ENCODE data around the gene TNFRSF19. TPM values are rescaled to one million over a fixed set of nuclear protein-coding genes. Genes with fewer than 3 reads are reported as not detected.

The TNFRSF19 gene
- total RNA-seq, 1 experiment from 2014 or later, result 0.54 TPM

DNA sequence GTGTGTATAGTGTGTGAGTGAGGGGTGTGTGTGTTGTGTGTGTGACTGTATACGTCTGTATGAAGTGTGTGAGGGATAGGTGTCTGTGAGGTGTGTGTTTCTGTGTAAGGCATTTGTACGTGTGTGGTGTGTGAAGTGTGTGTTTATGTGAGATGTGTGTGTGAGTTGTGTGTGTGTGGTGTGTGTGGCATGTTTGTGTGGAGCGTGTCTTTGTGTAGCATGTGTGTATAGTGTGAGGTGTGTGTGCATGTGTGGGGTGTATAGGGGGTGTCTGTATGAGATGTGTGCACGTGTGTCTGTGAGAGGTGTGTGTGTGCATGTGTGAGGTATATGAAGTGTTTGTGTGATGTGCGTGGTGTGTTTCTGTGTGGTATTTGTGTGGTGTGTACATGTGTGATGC, 13.2 kb upstream of the TNFRSF19 start:
- Histone ChIP-seq H3K27ac (ENCODE audit: low read length) (no peak overlapping the region), H3K27me3 (ENCODE audit: control insufficient read depth, insufficient read depth, low read length) (no peaks in the 10 kb centered on the region), H3K4me3 (ENCODE audit: low read depth in 2 of 2, low read length in 2 of 2) (no peak overlapping the region), H3K4me1 (ENCODE audit: control insufficient read depth, insufficient read depth, low read length) (no peaks in the 10 kb centered on the region), H3K9me3 (ENCODE audit: control insufficient read depth, insufficient read depth, low read depth, low read length) (no peaks in the 10 kb centered on the region), H3K36me3 (ENCODE audit: control insufficient read depth, insufficient read depth, low read length) (no peaks in the 10 kb centered on the region)
- intact Hi-C loops (cut with micrococcal nuclease; ENCODE audit: unreplicated experiment) (no loop called here), in situ Hi-C loops (cut with HindIII; ENCODE audit: low pct_unique_long_range_greater_than_20kb, low sequenced_read_pairs) (no loop called here)
- TF ChIP-seq, protein P1, sequence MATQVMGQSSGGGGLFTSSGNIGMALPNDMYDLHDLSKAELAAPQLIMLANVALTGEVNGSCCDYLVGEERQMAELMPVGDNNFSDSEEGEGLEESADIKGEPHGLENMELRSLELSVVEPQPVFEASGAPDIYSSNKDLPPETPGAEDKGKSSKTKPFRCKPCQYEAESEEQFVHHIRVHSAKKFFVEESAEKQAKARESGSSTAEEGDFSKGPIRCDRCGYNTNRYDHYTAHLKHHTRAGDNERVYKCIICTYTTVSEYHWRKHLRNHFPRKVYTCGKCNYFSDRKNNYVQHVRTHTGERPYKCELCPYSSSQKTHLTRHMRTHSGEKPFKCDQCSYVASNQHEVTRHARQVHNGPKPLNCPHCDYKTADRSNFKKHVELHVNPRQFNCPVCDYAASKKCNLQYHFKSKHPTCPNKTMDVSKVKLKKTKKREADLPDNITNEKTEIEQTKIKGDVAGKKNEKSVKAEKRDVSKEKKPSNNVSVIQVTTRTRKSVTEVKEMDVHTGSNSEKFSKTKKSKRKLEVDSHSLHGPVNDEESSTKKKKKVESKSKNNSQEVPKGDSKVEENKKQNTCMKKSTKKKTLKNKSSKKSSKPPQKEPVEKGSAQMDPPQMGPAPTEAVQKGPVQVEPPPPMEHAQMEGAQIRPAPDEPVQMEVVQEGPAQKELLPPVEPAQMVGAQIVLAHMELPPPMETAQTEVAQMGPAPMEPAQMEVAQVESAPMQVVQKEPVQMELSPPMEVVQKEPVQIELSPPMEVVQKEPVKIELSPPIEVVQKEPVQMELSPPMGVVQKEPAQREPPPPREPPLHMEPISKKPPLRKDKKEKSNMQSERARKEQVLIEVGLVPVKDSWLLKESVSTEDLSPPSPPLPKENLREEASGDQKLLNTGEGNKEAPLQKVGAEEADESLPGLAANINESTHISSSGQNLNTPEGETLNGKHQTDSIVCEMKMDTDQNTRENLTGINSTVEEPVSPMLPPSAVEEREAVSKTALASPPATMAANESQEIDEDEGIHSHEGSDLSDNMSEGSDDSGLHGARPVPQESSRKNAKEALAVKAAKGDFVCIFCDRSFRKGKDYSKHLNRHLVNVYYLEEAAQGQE (IDR thresholded peaks at IDR 0.05; ENCODE audit: insufficient read depth in 1 of 2, low read depth in 2 of 2, low read length in 1 of 2), result no peak
- TF ChIP-seq POLR2AphosphoS5 (IDR thresholded peaks at IDR 0.05; ENCODE audit: low read depth, low read length), result no peak
- TF ChIP-seq, protein P2, sequence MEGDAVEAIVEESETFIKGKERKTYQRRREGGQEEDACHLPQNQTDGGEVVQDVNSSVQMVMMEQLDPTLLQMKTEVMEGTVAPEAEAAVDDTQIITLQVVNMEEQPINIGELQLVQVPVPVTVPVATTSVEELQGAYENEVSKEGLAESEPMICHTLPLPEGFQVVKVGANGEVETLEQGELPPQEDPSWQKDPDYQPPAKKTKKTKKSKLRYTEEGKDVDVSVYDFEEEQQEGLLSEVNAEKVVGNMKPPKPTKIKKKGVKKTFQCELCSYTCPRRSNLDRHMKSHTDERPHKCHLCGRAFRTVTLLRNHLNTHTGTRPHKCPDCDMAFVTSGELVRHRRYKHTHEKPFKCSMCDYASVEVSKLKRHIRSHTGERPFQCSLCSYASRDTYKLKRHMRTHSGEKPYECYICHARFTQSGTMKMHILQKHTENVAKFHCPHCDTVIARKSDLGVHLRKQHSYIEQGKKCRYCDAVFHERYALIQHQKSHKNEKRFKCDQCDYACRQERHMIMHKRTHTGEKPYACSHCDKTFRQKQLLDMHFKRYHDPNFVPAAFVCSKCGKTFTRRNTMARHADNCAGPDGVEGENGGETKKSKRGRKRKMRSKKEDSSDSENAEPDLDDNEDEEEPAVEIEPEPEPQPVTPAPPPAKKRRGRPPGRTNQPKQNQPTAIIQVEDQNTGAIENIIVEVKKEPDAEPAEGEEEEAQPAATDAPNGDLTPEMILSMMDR (IDR thresholded peaks at IDR 0.05), result no peak
- no peak for TF ChIP-seq TCF7L2 (IDR thresholded peaks at IDR 0.05; ENCODE audit: low read depth, low read length)
- TF ChIP-seq SIN3A (IDR thresholded peaks at IDR 0.05; ENCODE audit: borderline replicate concordance, insufficient read depth, low read depth, low read length), result no peak
- BruUV-seq (replicated peaks), result no TSS peak
- POLR2A ChIA-PET, result no interaction called here
- DNase-seq (ENCODE audit: low read depth, low spot score), result no peak
- CTCF ChIA-PET, result no interaction called here
- no peak for ATAC-seq

DNA sequence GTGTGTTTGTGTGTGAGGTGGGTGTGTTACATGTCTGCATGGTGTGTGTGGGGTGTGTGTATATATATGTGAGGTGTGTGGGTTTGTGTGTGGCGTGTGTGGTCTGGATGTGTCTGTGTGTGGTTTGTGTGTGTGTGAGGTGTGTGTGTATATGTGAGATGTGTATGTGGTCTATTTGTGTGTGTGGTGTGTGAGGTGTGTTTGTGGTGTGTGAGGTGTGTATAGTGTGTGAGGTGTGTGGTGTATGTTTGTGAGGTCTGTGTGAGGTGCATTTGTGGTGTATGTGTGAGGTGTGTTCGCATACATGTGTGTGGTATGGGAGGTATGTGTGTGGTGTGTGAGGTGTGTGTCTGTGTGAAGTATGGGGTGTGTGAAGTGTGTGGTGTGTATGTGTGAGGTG, 12.5 kb upstream of the TNFRSF19 start:
- BruUV-seq (replicated peaks), result no TSS peak
- CTCF ChIA-PET, result no interaction called here
- intact Hi-C loops (cut with micrococcal nuclease; ENCODE audit: unreplicated experiment), result no loop called here

More for the DNA sequence above, 12.5 kb upstream of the TNFRSF19 start:
- TF ChIP-seq SIN3A (IDR thresholded peaks at IDR 0.05; ENCODE audit: borderline replicate concordance, insufficient read depth, low read depth, low read length) (no peak), TCF7L2 (IDR thresholded peaks at IDR 0.05; ENCODE audit: low read depth, low read length) (no peak), POLR2AphosphoS5 (IDR thresholded peaks at IDR 0.05; ENCODE audit: low read depth, low read length) (no peak)
- TF ChIP-seq, protein P2 (IDR thresholded peaks at IDR 0.05), result no peak
- TF ChIP-seq, protein P1 (IDR thresholded peaks at IDR 0.05; ENCODE audit: insufficient read depth in 1 of 2, low read depth in 2 of 2, low read length in 1 of 2), result no peak
- Histone ChIP-seq H3K36me3 (ENCODE audit: control insufficient read depth, insufficient read depth, low read length) (no peaks in the 10 kb centered on the region), H3K4me1 (ENCODE audit: control insufficient read depth, insufficient read depth, low read length) (no peaks in the 10 kb centered on the region), H3K27ac (ENCODE audit: low read length) (no peak overlapping the region), H3K9me3 (ENCODE audit: control insufficient read depth, insufficient read depth, low read depth, low read length) (no peaks in the 10 kb centered on the region), H3K4me3 (ENCODE audit: low read depth in 2 of 2, low read length in 2 of 2) (no peak overlapping the region), H3K27me3 (ENCODE audit: control insufficient read depth, insufficient read depth, low read length) (no peaks in the 10 kb centered on the region)
- in situ Hi-C loops (cut with HindIII; ENCODE audit: low pct_unique_long_range_greater_than_20kb, low sequenced_read_pairs), result no loop called here
- POLR2A ChIA-PET, result no interaction called here
- ATAC-seq, result no peak
- DNase-seq (ENCODE audit: low read depth, low spot score), result no peak

Data from Panc1 (cell line).